HL-60 (cell line): Measurements from ENCODE around the gene AKR7A3.
A peak's percentile ranks its signal among the peaks of the same experiment; 100 is the strongest.

Experiments used
- DNase-seq, 2 experiments: peaks; one replicate each; pipeline ENCODE4 v3.0.0-alpha.2; 2010 to 2020; ENCODE audit warnings: low read depth in 1 of 2, low spot score in 1 of 2
- H3K27ac ChIP-seq: fragments of 250-450 bp; sonication (Bioruptor Pico); replicated peaks from 2 replicates; pipeline ENCODE4 v1.5.1; 2020; ENCODE audit warnings: mild to moderate bottlenecking, moderate library complexity
- H3K27me3 ChIP-seq: fragments of 250-450 bp; sonication (Bioruptor Pico); 2 replicates; pipeline ENCODE4 v1.5.1; 2021; ENCODE audit warnings: mild to moderate bottlenecking, moderate library complexity; ENCODE audit not compliant: insufficient read depth, poor library complexity, severe bottlenecking
- H3K4me3 ChIP-seq: replicated peaks from 2 replicates; pipeline ENCODE4 v1.5.1; 2011; ENCODE audit warnings: mild to moderate bottlenecking, control low read depth, low read length; ENCODE audit not compliant: insufficient read depth
- CTCF ChIP-seq: IDR thresholded peaks from one replicate; pipeline ENCODE4 v1.5.1; 2011; ENCODE audit warnings: low read length, control low read depth, inconsistent platforms; ENCODE audit not compliant: insufficient read depth
- GABPA ChIP-seq: IDR thresholded peaks from 2 replicates; pipeline ENCODE4 v1.6.1; 2012; ENCODE audit warnings: low read depth
- POLR2AphosphoS5 ChIP-seq: IDR thresholded peaks from 2 replicates; pipeline ENCODE4 v1.6.1; 2012; ENCODE audit warnings: low read depth
- REST ChIP-seq: IDR thresholded peaks from 2 replicates; pipeline ENCODE4 v1.6.1; 2012; ENCODE audit warnings: low read depth; ENCODE audit not compliant: insufficient replicate concordance
- SPI1 ChIP-seq: IDR thresholded peaks from 2 replicates; pipeline ENCODE4 v1.6.1; 2012; ENCODE audit warnings: low read depth, mild to moderate bottlenecking, borderline replicate concordance

AKR7A3 gene

GRCh38 chr1:19317126-19317910, 28.7 kb upstream of the AKR7A3 start:
- Histone ChIP-seq H3K27ac (no peak overlapping the region), H3K27me3 (no peaks in the 10 kb centered on the region), H3K4me3 (no peak overlapping the region)
- no peak for DNase-seq
- TF ChIP-seq POLR2AphosphoS5 (no peak), GABPA (no peak), SPI1 (no peak), CTCF (no peak), REST (no peak)

- TF ChIP-seq SPI1 (peak; percentile 97), REST (no peak), CTCF (no peak), POLR2AphosphoS5 (peak; percentile 70; the same call in 1 of the 2 replicates), GABPA (no peak)
- Histone ChIP-seq H3K27me3 (no peaks in the 10 kb centered on the region), H3K4me3 (no peak overlapping the region), H3K27ac (peak overlapping the region; percentile 36)
- DNase-seq = peak; percentile 71 to 88
Measured at GRCh38 chr1:19315378-19316198, 27.0 kb upstream of the AKR7A3 start.

- no peaks in the 10 kb centered on the region for H3K27me3 ChIP-seq
- TF ChIP-seq POLR2AphosphoS5 = no peak
- peak; percentile 62; the same call in 1 of the 2 replicates for TF ChIP-seq SPI1
- H3K4me3 ChIP-seq = no peak overlapping the region
- DNase-seq = peak in 1 of 2 experiments; percentile 27
- H3K27ac ChIP-seq = 0 out of 2 replicates have a peak overlapping the region, but pooled peaks have one; percentile 7
Measured at GRCh38 chr1:19313961-19314882, 25.7 kb upstream of the AKR7A3 start.

- Histone ChIP-seq H3K27ac (no peak overlapping the region), H3K4me3 (peak overlapping the region; percentile 80), H3K27me3 (no peaks in the 10 kb centered on the region)
- DNase-seq = no peak
- TF ChIP-seq REST (no peak), SPI1 (no peak), POLR2AphosphoS5 (no peak), GABPA (no peak), CTCF (no peak)
Measured at GRCh38 chr1:19313636-19313959, 25.0 kb upstream of the AKR7A3 start.
